GM12891 (cell line): ENCODE results near the gene PTF1A. TPM values are rescaled to one million over a fixed set of nuclear protein-coding genes. Genes with fewer than 3 reads are reported as not detected.

Source experiments
- DNase-seq: peaks from one replicate; pipeline ENCODE4 v3.0.0; 2011; ENCODE audit warnings: low spot score; ENCODE audit not compliant: insufficient read length
- FAIRE-seq: peaks from 2 replicates; lab custom pipeline; 2011; peaks lifted over from hg19 to GRCh38; lab: Jason Lieb, UNC
- PAX5 ChIP-seq: IDR thresholded peaks from 2 replicates; pipeline ENCODE4 v1.6.1; 2011; ENCODE audit warnings: low read length, moderate library complexity, mild to moderate bottlenecking; ENCODE audit not compliant: insufficient read depth, severe bottlenecking
- POLR2A ChIP-seq: IDR thresholded peaks from 2 replicates; pipeline ENCODE4 v1.6.1; 2011; ENCODE audit warnings: low read depth, low read length, control low read depth
- POLR2AphosphoS5 ChIP-seq: IDR thresholded peaks from 2 replicates; pipeline ENCODE4 v1.6.1; 2011; ENCODE audit warnings: low read depth, low read length, control low read depth
- POU2F2 ChIP-seq: IDR thresholded peaks from 2 replicates; pipeline ENCODE4 v1.6.1; 2011; ENCODE audit warnings: low read depth, mild to moderate bottlenecking, control low read depth, low read length, moderate library complexity
- SPI1 ChIP-seq: IDR thresholded peaks from 2 replicates; pipeline ENCODE4 v1.6.1; 2011; ENCODE audit warnings: low read depth, low read length, control low read depth
- TAF1 ChIP-seq: IDR thresholded peaks from 2 replicates; pipeline ENCODE4 v1.6.1; 2011; ENCODE audit warnings: low read depth, low read length, control low read depth
- polyA plus RNA-seq: library from polyadenylated mRNA; unstranded; fragments of >200 nt; gene quantifications from one replicate; pipeline ENCODE4 v1.2.1, GENCODE V29; 2012; ENCODE audit warnings: low read depth, missing spikeins, inconsistent platforms; ENCODE audit not compliant: missing spikeins

The PTF1A gene, protein sequence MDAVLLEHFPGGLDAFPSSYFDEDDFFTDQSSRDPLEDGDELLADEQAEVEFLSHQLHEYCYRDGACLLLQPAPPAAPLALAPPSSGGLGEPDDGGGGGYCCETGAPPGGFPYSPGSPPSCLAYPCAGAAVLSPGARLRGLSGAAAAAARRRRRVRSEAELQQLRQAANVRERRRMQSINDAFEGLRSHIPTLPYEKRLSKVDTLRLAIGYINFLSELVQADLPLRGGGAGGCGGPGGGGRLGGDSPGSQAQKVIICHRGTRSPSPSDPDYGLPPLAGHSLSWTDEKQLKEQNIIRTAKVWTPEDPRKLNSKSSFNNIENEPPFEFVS
- not detected for polyA plus RNA-seq

DNA sequence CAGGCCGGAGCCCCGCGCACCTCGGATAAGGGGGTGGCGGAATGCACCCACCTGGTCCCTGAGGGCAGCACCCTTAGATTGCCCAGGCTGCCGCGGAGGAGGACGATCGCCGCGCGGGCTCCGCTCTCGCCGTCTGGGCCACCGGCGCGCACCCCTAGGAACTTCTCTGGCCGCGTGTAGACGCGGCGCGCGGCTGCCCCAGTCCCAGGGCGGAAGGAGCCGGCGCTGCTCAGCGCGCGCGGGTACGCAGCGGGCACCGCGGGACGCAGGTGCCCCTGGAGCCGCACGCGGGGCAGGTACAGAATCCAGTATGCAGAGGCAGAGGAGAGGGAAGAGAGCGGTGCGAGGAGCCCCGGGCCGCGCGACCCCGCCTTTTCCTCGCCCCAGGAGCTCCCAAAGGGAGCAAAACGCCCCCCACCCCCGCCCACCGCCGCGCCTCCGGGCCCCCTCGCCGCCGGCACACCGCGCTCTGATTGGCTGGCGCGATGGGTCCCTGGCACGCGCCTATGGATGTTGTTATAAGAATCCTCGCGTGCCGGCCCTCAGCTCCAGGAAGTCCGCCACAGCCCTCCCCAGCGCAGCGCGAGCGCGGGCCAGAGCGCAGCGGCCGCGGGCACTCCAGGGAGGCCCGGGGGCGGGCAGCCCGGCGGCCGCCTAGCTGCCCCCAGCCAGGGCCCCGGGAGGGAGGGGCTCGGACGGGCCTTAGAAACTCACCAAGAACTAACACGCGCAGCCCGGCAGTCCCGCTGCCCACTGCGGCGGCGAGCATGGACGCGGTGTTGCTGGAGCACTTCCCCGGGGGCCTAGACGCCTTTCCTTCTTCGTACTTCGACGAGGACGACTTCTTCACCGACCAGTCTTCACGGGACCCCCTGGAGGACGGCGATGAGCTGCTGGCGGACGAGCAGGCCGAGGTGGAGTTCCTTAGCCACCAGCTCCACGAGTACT, at the start of gene PTF1A:
Gene PTF1A (plus strand): TSS at position 549 of the 948 bp plus-strand sequence. CDS start 219 bp downstream, at position 768.
- TF ChIP-seq POU2F2 (no peak), POLR2AphosphoS5 (no peak), PAX5 (no peak), POLR2A (no peak), SPI1 (no peak), TAF1 (no peak)
- FAIRE-seq = no peak
- DNase-seq = no peak

DNA sequence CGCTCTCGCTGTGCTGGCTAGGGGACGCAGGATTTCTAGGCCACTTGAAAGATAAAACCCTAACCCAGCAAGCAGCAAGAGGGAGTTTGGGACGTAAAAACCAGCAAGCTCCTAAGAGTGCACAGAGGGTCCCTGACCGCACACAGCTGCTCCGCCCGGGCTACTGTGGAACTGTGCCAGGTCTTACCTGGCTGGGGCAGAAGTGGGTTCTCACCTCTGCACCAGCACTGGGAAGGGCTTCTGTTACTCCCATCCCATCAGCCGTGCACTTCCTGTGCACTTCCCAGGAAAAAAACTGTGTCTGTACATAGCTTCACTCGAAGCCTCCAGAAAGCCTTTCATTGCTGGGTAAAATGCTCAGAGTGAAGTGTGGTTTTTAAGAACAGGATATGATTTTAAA, 45.9 kb upstream of the PTF1A start:
- DNase-seq (no peak), FAIRE-seq (no peak)
- TF ChIP-seq SPI1 (no peak), POLR2A (no peak)

DNA sequence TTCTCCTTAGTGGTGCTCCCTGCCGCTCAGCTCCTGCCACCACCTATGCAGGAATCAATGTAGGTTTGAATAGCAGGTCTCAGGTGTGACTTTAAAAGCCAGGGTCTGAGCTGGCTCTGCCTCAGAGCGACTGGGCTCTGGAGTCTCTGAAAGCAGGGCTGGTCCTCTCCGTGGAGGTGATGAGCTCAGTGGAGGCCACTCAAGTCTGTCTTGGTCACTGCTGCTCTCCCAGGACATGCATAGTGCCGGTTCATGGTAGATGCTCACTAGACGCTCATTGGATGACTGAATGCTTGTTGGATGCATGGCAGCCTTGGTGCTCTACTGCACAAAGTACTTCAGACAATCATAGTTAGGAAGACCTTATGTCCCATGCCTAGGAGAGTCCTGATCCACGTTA, 45.1 kb upstream of the PTF1A start:
- no peak for FAIRE-seq
- no peak for DNase-seq
- no peak for TF ChIP-seq PAX5
- no peak for TF ChIP-seq POLR2AphosphoS5
- TF ChIP-seq POU2F2 = no peak
- no peak for TF ChIP-seq SPI1
- no peak for TF ChIP-seq POLR2A
- no peak for TF ChIP-seq TAF1

DNA sequence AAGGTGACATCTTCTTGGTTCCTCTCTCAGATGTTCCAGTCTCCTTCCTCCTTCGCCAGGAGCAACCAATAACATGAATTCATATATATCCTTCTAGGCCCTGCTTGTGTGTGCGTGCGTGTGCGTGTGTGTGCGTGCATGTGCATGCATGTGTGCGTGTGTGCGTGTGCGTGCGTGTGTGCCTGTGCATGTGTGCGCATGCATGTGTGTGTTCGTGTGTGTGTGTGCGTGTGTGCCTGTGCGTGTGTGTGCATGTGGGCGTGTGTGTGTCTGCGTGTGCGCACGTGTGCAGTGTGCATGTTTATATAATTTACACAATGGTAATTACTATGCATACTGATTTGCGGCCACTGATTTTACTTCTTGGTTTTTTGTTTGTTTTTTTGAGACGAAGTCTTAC, 43.9 kb upstream of the PTF1A start:
- TF ChIP-seq TAF1 (no peak), POU2F2 (no peak), POLR2AphosphoS5 (no peak), PAX5 (no peak), SPI1 (no peak), POLR2A (no peak)
- FAIRE-seq (no peak), DNase-seq (no peak)

DNA sequence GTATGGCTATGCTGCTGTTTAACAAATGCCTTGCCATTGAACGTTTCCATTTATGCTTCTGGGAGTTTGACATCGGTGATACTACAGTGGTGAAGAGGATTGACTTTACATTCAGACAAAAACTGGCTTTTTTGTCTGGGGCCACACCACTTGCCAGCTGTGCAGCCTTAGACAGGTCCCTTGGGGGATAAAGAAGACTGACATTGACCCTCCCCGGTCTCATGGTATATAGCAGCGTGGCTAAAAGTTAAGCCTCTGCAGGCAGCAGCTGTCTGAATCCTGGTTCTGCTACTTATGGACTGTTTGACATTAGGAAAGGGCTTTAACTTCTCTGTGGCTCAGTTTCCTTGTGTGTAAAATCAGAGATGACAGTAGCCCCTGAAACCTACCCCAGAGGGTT, 42.0 kb upstream of the PTF1A start:
- FAIRE-seq = no peak
- TF ChIP-seq TAF1 = no peak
- DNase-seq = no peak

DNA sequence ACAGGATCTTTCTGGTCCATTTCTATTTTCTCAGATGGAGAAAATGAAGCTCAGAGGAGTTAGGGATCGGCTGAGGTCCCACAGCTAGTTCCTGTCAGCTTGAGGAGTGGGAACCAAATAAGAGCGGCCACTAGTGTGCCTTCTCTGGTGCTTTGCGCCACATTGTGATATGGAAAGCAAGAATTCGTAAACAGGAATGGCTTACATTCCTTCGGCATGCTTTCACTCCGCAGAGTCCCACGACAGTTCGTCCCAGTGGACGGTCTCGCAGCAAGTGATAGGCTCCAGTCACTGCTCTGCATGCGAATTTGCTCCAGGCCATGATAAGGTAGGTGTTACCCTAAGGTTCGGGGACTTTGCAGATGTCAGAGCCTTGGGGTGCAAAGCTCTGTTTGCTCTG, 41.5 kb upstream of the PTF1A start:
- FAIRE-seq (no peak), DNase-seq (no peak)
- TF ChIP-seq POU2F2 (no peak), TAF1 (no peak), POLR2A (no peak), PAX5 (no peak), SPI1 (no peak), POLR2AphosphoS5 (no peak)

DNA sequence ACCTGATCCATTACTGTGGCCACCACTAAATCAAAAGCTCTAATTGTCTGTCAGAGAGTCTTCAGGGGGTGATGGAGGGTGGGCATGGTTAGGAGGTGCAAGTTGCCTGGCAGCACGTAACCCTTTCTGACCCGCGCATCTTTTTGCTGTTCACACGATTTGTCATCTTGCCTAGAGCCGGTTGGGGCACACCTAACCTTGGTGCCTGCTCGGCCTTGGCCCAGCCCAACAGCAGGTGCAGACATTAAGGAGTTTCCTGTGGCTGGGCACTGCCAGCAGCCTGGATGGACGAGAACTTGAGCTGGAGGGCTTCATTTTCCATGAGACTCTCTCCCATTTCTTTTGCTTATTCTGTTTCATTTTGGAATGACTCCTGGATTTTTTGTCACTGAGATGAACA, 41.0 kb upstream of the PTF1A start:
- TF ChIP-seq PAX5 = no peak
- TF ChIP-seq POLR2AphosphoS5 = no peak
- no peak for TF ChIP-seq POLR2A
- TF ChIP-seq TAF1 = no peak
- no peak for TF ChIP-seq POU2F2
- TF ChIP-seq SPI1 = no peak
- DNase-seq (no peak), FAIRE-seq (no peak)

DNA sequence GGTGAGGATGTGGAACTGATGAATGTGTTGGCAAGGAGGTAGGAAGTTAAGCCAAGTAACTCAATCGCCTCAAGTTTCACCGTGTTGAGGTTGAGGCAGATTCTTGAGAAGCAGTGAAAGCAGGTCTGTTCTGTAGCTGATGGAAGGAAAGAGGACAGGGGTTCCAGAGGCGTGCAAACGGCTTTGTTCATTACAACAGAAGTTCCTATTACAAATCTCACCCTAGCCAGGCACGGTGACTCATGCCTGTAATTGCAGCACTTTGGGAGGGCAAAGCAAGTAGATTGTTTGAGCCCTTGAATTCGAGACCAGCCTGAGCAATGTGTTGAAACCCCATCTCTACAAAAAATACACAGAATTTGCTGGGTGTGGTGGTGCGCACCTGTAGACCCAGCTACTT, 36.9 kb upstream of the PTF1A start:
- DNase-seq (no peak), FAIRE-seq (no peak)
- no peak for TF ChIP-seq POLR2A
- TF ChIP-seq SPI1 = no peak
- no peak for TF ChIP-seq PAX5
- TF ChIP-seq TAF1 = no peak
- TF ChIP-seq POLR2AphosphoS5 = no peak
- TF ChIP-seq POU2F2 = no peak

DNA sequence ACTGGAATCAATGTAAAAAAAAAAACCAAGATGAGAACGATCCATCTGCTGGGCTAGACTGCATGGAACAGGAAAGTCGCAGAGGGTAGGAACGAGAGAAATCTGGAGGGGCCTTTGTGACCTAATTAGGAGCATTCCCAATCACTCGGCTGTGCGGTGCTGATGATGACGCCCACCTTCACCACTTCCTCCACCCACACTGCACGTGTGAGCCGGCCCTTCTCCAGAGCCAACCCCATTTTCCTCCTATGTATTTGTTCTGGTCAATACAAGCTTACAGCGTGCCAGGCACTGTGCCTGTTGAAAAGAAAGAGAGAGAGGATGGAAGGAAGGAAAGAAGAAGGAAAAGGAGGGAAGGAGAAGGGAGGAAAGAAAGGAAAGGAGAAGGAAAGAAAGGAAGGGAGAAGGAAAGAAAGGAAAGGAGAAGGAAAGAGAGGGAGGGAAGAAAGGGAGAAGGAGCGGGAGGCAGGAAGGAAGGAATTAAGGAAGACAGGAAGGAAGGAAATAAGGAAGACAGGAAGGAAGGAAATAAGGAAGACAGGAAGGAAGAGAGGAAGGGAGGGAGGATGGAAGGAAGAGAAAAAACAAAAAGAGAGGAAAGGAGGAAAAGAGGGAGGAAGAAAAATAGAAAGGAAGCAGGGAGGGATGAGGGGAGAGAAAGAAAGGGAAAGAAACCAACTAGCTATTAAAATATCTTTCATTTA, 35.5 kb upstream of the PTF1A start:
- FAIRE-seq = no peak
- DNase-seq = no peak
- TF ChIP-seq POLR2A (no peak), PAX5 (no peak), TAF1 (no peak), POLR2AphosphoS5 (no peak), SPI1 (no peak), POU2F2 (no peak)
